ENCODE data around the gene ROR2.

The ROR2 gene

DNA sequence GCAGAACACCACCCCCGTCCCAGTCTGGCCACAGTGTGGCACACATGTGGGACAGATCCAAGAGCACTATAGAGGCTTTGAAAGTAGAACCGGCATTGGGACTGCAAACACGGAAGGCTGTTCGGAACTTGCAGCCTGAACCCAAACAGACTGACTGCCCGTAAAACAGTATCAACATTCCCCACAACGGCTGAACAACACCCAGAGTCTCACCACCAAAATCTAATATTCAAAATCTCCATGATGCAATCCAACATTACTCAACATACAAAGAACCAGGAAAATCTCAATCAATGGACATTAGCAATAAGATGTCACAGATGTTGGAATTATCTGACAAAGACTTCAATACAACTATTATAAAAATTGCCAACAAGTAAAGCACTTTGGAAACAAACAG lies 82.3 kb downstream of the ROR2 start:
- no peak for ATAC-seq
- TF ChIP-seq ZNF565 (CRISPR knock-in tag; conservative IDR thresholded peaks at IDR 0.05; ENCODE audit: low read depth) (no peak), TOX (CRISPR knock-in tag; IDR thresholded peaks at IDR 0.05; ENCODE audit: borderline replicate concordance) (no peak), GLIS3 (CRISPR knock-in tag; IDR thresholded peaks at IDR 0.05) (no peak), ZFP30 (CRISPR knock-in tag; IDR thresholded peaks at IDR 0.05) (no peak), ZFP3 (CRISPR knock-in tag; IDR thresholded peaks at IDR 0.05) (no peak), ZC3H10 (CRISPR knock-in tag; IDR thresholded peaks at IDR 0.05) (no peak)
- TF ChIP-seq, protein P1, sequence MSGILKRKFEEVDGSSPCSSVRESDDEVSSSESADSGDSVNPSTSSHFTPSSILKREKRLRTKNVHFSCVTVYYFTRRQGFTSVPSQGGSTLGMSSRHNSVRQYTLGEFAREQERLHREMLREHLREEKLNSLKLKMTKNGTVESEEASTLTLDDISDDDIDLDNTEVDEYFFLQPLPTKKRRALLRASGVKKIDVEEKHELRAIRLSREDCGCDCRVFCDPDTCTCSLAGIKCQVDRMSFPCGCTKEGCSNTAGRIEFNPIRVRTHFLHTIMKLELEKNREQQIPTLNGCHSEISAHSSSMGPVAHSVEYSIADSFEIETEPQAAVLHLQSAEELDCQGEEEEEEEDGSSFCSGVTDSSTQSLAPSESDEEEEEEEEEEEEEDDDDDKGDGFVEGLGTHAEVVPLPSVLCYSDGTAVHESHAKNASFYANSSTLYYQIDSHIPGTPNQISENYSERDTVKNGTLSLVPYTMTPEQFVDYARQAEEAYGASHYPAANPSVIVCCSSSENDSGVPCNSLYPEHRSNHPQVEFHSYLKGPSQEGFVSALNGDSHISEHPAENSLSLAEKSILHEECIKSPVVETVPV (CRISPR knock-in tag; IDR thresholded peaks at IDR 0.05) = no peak
- TF ChIP-seq, protein P2, sequence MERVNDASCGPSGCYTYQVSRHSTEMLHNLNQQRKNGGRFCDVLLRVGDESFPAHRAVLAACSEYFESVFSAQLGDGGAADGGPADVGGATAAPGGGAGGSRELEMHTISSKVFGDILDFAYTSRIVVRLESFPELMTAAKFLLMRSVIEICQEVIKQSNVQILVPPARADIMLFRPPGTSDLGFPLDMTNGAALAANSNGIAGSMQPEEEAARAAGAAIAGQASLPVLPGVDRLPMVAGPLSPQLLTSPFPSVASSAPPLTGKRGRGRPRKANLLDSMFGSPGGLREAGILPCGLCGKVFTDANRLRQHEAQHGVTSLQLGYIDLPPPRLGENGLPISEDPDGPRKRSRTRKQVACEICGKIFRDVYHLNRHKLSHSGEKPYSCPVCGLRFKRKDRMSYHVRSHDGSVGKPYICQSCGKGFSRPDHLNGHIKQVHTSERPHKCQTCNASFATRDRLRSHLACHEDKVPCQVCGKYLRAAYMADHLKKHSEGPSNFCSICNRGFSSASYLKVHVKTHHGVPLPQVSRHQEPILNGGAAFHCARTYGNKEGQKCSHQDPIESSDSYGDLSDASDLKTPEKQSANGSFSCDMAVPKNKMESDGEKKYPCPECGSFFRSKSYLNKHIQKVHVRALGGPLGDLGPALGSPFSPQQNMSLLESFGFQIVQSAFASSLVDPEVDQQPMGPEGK (CRISPR knock-in tag; IDR thresholded peaks at IDR 0.05; ENCODE audit: borderline replicate concordance) = no peak
- TF ChIP-seq, protein P3, sequence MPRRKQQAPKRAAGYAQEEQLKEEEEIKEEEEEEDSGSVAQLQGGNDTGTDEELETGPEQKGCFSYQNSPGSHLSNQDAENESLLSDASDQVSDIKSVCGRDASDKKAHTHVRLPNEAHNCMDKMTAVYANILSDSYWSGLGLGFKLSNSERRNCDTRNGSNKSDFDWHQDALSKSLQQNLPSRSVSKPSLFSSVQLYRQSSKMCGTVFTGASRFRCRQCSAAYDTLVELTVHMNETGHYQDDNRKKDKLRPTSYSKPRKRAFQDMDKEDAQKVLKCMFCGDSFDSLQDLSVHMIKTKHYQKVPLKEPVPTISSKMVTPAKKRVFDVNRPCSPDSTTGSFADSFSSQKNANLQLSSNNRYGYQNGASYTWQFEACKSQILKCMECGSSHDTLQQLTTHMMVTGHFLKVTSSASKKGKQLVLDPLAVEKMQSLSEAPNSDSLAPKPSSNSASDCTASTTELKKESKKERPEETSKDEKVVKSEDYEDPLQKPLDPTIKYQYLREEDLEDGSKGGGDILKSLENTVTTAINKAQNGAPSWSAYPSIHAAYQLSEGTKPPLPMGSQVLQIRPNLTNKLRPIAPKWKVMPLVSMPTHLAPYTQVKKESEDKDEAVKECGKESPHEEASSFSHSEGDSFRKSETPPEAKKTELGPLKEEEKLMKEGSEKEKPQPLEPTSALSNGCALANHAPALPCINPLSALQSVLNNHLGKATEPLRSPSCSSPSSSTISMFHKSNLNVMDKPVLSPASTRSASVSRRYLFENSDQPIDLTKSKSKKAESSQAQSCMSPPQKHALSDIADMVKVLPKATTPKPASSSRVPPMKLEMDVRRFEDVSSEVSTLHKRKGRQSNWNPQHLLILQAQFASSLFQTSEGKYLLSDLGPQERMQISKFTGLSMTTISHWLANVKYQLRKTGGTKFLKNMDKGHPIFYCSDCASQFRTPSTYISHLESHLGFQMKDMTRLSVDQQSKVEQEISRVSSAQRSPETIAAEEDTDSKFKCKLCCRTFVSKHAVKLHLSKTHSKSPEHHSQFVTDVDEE (CRISPR knock-in tag; IDR thresholded peaks at IDR 0.05) = no peak
- TF ChIP-seq, protein P4, sequence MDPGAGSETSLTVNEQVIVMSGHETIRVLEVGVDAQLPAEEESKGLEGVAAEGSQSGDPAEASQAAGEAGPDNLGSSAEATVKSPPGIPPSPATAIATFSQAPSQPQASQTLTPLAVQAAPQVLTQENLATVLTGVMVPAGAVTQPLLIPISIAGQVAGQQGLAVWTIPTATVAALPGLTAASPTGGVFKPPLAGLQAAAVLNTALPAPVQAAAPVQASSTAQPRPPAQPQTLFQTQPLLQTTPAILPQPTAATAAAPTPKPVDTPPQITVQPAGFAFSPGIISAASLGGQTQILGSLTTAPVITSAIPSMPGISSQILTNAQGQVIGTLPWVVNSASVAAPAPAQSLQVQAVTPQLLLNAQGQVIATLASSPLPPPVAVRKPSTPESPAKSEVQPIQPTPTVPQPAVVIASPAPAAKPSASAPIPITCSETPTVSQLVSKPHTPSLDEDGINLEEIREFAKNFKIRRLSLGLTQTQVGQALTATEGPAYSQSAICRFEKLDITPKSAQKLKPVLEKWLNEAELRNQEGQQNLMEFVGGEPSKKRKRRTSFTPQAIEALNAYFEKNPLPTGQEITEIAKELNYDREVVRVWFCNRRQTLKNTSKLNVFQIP (CRISPR knock-in tag; IDR thresholded peaks at IDR 0.05; ENCODE audit: borderline replicate concordance, low read depth) = no peak

DNA sequence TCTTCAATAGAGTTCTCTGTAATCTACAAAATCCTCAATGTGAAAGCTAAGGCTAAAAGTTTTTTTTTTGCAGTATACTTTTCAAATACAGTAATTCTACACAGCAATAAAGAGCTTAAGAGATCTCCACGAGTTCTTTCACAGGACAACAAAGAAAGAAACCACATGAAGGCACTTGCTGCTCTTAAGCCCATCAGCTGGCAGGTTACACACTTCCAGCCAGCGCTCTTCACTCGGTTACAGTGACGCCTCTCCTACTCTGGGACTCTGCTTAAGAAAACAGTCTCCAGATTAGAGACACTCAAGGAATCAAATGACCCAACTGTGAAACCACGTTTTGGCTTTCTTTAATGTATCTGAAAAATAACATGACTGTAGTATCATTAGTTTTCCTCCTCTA lies 85.0 kb downstream of the ROR2 start:
- ATAC-seq = no peak

DNA sequence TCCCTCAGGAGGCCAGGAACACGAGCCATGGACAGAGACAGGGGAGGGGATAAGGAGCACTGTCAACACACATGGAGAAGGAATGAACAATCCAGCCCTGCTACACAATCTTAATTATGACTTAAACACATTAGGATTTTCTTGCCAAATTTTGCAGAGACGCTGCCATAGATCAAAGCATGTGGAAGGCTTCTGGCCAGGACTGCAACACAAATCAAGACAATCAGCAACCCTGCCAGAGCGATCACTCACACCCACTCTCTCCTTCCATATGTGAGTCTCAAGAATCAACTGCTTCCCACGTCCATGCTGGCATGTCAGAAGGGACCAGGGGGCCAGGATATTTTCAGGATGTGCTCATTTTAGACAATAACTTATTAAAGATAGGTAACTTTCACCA lies 85.6 kb downstream of the ROR2 start:
- TF ChIP-seq SNAI2 (CRISPR knock-in tag; IDR thresholded peaks at IDR 0.05) (no peak), PPARA (CRISPR knock-in tag; IDR thresholded peaks at IDR 0.05; ENCODE audit: borderline replicate concordance) (no peak), ARNTL (CRISPR knock-in tag; IDR thresholded peaks at IDR 0.05; ENCODE audit: borderline replicate concordance, low read depth) (no peak), ZC3H10 (CRISPR knock-in tag; IDR thresholded peaks at IDR 0.05) (no peak), ZNF8 (CRISPR knock-in tag; IDR thresholded peaks at IDR 0.05) (no peak), TCF4 (CRISPR knock-in tag; IDR thresholded peaks at IDR 0.05; ENCODE audit: borderline replicate concordance) (no peak), BACH2 (CRISPR knock-in tag; IDR thresholded peaks at IDR 0.05; ENCODE audit: borderline replicate concordance) (no peak), CSDC2 (CRISPR knock-in tag; IDR thresholded peaks at IDR 0.05) (no peak), OSR1 (CRISPR knock-in tag; IDR thresholded peaks at IDR 0.05) (no peak)
- TF ChIP-seq, protein P1 (CRISPR knock-in tag; IDR thresholded peaks at IDR 0.05) = no peak
- TF ChIP-seq, protein P3 (CRISPR knock-in tag; IDR thresholded peaks at IDR 0.05) = no peak
- no peak for ATAC-seq

More for the DNA sequence above, 85.0 kb downstream of the ROR2 start:
- no peak for TF ChIP-seq GLIS3 (CRISPR knock-in tag; IDR thresholded peaks at IDR 0.05)

Measured in SK-N-SH treated with all-trans-retinoic acid at 6 μM for 48 hours (cell line).